ENCODE data around the gene FUBP3.
"Not testable (repeated sequence)": the region's sequence is repeated elsewhere in the genome, so short reads cannot be mapped to it uniquely, and the experiment has no call there.

FUBP3 gene

GRCh38 chr9:130557077-130557468 is 22.3 kb upstream of the FUBP3 start:
- DNase-seq, result no peak

GRCh38 chr9:130561056-130561455 is 18.3 kb upstream of the FUBP3 start:
- DNase-seq, result no peak

GRCh38 chr9:130562525-130562924 is 16.9 kb upstream of the FUBP3 start:
- DNase-seq, result not testable (repeated sequence)

GRCh38 chr9:130563797-130564196 is 15.6 kb upstream of the FUBP3 start:
- no peak for DNase-seq

GRCh38 chr9:130565792-130566191 is 13.6 kb upstream of the FUBP3 start:
- DNase-seq, result no peak

- DNase-seq, result no peak
Measured at GRCh38 chr9:130570208-130570607, 9.2 kb upstream of the FUBP3 start.

GRCh38 chr9:130575514-130575913 is 3.9 kb upstream of the FUBP3 start:
- no peak for DNase-seq

GRCh38 chr9:130576176-130576575 is 3.2 kb upstream of the FUBP3 start:
- no peak for DNase-seq

GRCh38 chr9:130579738-130580463 is 524 bp downstream of the FUBP3 start:
- no peak for DNase-seq

GRCh38 chr9:130581766-130582165 is 2.4 kb downstream of the FUBP3 start:
- DNase-seq, result no peak

- DNase-seq, result no peak
Measured at GRCh38 chr9:130583271-130583670, 3.9 kb downstream of the FUBP3 start.

- no peak for DNase-seq
Measured at GRCh38 chr9:130587921-130588320, 8.5 kb downstream of the FUBP3 start.

- no peak for DNase-seq
Measured at GRCh38 chr9:130588416-130588815, 9.0 kb downstream of the FUBP3 start.

- DNase-seq, result no peak
Measured at GRCh38 chr9:130589754-130590153, 10.4 kb downstream of the FUBP3 start.

- DNase-seq, result no peak
Measured at GRCh38 chr9:130590305-130590704, 10.9 kb downstream of the FUBP3 start.

GRCh38 chr9:130593020-130593419 is 13.6 kb downstream of the FUBP3 start:
- no peak for DNase-seq

GRCh38 chr9:130597228-130597627 is 17.9 kb downstream of the FUBP3 start:
- no peak for DNase-seq

GRCh38 chr9:130598188-130598587 is 18.8 kb downstream of the FUBP3 start:
- no peak for DNase-seq

- no peak for DNase-seq
Measured at GRCh38 chr9:130599625-130600024, 20.2 kb downstream of the FUBP3 start.

- DNase-seq, result no peak
Measured at GRCh38 chr9:130601100-130601499, 21.7 kb downstream of the FUBP3 start.

GRCh38 chr9:130604295-130604694 is 24.9 kb downstream of the FUBP3 start:
- DNase-seq, result no peak

GRCh38 chr9:130606887-130607600 is 27.7 kb downstream of the FUBP3 start:
- no peak for DNase-seq

GRCh38 chr9:130607640-130608420 is 28.5 kb downstream of the FUBP3 start:
- DNase-seq, result no peak
